Transverse colon (tissue), 4 donors: ENCODE data around the gene LSAMP.

Experiments used
- CTCF ChIP-seq, 5 experiments: fragments of 200-600 bp in 3 of 5; fragments of 450-650 bp in 2 of 5; sonication (generic) in 3 of 5; IDR thresholded peaks; 1 replicate in 2 of 5; 2 replicates in 3 of 5; pipeline ENCODE4 v1.5.1; 2016 to 2017; ENCODE audit warnings: antibody characterized with exemption in 5 of 5, inconsistent platforms in 3 of 5, mild to moderate bottlenecking in 2 of 5, moderate library complexity in 1 of 5
- POLR2A ChIP-seq: fragments of 450-650 bp; IDR thresholded peaks from one replicate; pipeline ENCODE4 v1.6.1; 2016; ENCODE audit warnings: antibody characterized with exemption, mild to moderate bottlenecking, moderate library complexity
- POLR2AphosphoS5 ChIP-seq, 3 donors: sonication (generic); formaldehyde crosslinking; IDR thresholded peaks; one replicate each; pipeline ENCODE4 v1.6.1; 2016; ENCODE audit warnings: antibody characterized with exemption in 3 of 3

GRCh38 chr3:115930168-115930567 is 515.1 kb downstream of the LSAMP start:
- TF ChIP-seq CTCF (IDR thresholded peaks at IDR 0.05) (no peak), POLR2AphosphoS5 (IDR thresholded peaks at IDR 0.05) (no peak), POLR2A (no peak)
